Right lobe of liver (tissue), 6 donors: ENCODE results near the gene PIGR. TPM values are rescaled to one million over a fixed set of nuclear protein-coding genes. Genes with fewer than 3 reads are reported as not detected.

Experiments used
- ATAC-seq, 4 donors: fragments of 200-7000 bp; cut with Tn5 transposase; one replicate each; pipeline ENCODE4 v1.9.1; 2020; ENCODE audit warnings: mild to moderate bottlenecking in 4 of 4, moderate library complexity in 4 of 4
- DNase-seq, 3 donors: peaks; one replicate each; pipeline ENCODE4 v3.0.0-alpha.2; 2020
- H3K27ac ChIP-seq, 3 donors: fragments of 200-600 bp; one replicate each; pipeline ENCODE4 v1.8.0; 2022
- H3K27me3 ChIP-seq, 2 donors: fragments of 200-600 bp; one replicate each; pipeline ENCODE4 v1.8.0; 2022
- H3K36me3 ChIP-seq, 4 donors: fragments of 200-600 bp; sonication (generic) in 1 of 4; one replicate each; pipeline versions ENCODE4 v1.5.1 to v1.8.0; 2017 to 2022; ENCODE audit warnings: control low read depth in 1 of 4
- H3K4me1 ChIP-seq, 4 donors: fragments of 200-600 bp; sonication (generic) in 1 of 4; one replicate each; pipeline versions ENCODE4 v1.5.1 to v1.8.0; 2017 to 2022; ENCODE audit warnings: control low read depth in 1 of 4
- H3K4me3 ChIP-seq, 3 donors: fragments of 200-600 bp; one replicate each; pipeline ENCODE4 v1.8.0; 2022
- H3K9me3 ChIP-seq, 4 donors: fragments of 200-600 bp; sonication (generic) in 1 of 4; one replicate each; pipeline versions ENCODE4 v1.5.1 to v1.8.0; 2017 to 2022; ENCODE audit warnings: control low read depth in 1 of 4
- POLR2A ChIP-seq: fragments of 450-650 bp; IDR thresholded peaks from one replicate; pipeline ENCODE4 v1.6.1; 2017; ENCODE audit warnings: antibody characterized with exemption, mild to moderate bottlenecking
- WGBS: methylation state at CpG from one replicate; pipeline ENCODE4 v1.1.6; 2018; ENCODE audit warnings: low coverage, low lambda C conversion rate; ENCODE audit not compliant: insufficient coverage; ENCODE audit errors: missing lambda C conversion rate; 5-methylcytosine and 5-hydroxymethylcytosine counted together
- intact Hi-C, 2 donors: fragments of 100-400 bp; cut with DNase I; formaldehyde crosslinking; loops; one replicate each; pipeline versions ENCODE4 v1.11.2 to v1.14.1; 2022
- total RNA-seq, 6 experiments: library from RNA; depleted of rRNA in 2 of 6; stranded (reverse); fragments of >200 nt in 2 of 6; fragmentation: NEBNext Ultra II Directional in 3 of 6; extraction: Animal tissue kit (Norgen Biotek cat#: 25700) in 3 of 6; gene quantifications; one replicate each; pipeline versions ENCODE4 v1.1.0 to v1.2.4, GENCODE V29; 2016 to 2023
- TF ChIP-seq, protein P1 (sequence below), 4 donors: fragments of 200-600 bp in 3 of 4; fragments of 450-650 bp in 1 of 4; IDR thresholded peaks; one replicate each; pipeline versions ENCODE4 v1.5.1 to v1.8.0; 2016 to 2022; ENCODE audit warnings: antibody characterized with exemption in 4 of 4, mild to moderate bottlenecking in 2 of 4
- donor health status: DM: no; HTN: yes; CAD: no.
- donor health status: DM: no; HTN: no; CAD: no.
- donor health status: DM: no; HTN: no; CAD: no.
- donor health status: DM: no; HTN: yes; CAD: no.
- donor health status: DM: no; HTN: yes; CAD: no.

PIGR gene
- total RNA-seq, 6 experiments from 2014 or later = 20.6 to 134 (median 85.1) TPM

DNA sequence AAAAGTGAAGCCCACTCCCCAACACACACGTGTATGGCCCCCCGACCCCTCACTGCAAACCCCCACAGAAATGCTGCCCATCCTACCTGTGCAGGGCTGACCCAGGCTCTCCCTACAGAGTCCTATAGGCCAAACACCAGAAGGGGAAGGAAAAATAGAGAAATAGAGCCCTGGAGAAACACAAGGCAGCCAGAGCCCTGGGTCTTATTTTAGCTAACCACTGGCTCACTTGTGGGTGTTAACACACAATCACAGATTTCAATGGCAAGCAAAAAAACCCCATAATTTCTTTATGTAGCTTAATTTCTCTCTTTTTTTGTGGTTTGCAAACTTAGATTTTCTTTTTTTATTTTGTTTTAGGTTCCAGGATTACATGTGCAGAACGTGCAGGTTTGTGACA lies 989 bp upstream of the PIGR start:
- DNase-seq (no peak), ATAC-seq (no peak)
- Histone ChIP-seq H3K4me1 (peaks cover 0 to 68% (median 23%) of the 10 kb centered on the region in 4 donors), H3K36me3 (no peaks in the 10 kb centered on the region), H3K9me3 (no peaks in the 10 kb centered on the region), H3K4me3 (no peak overlapping the region), H3K27me3 (no peaks in the 10 kb centered on the region), H3K27ac (no peak overlapping the region)
- intact Hi-C loops = no loop called here
- TF ChIP-seq, protein P1, sequence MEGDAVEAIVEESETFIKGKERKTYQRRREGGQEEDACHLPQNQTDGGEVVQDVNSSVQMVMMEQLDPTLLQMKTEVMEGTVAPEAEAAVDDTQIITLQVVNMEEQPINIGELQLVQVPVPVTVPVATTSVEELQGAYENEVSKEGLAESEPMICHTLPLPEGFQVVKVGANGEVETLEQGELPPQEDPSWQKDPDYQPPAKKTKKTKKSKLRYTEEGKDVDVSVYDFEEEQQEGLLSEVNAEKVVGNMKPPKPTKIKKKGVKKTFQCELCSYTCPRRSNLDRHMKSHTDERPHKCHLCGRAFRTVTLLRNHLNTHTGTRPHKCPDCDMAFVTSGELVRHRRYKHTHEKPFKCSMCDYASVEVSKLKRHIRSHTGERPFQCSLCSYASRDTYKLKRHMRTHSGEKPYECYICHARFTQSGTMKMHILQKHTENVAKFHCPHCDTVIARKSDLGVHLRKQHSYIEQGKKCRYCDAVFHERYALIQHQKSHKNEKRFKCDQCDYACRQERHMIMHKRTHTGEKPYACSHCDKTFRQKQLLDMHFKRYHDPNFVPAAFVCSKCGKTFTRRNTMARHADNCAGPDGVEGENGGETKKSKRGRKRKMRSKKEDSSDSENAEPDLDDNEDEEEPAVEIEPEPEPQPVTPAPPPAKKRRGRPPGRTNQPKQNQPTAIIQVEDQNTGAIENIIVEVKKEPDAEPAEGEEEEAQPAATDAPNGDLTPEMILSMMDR (IDR thresholded peaks at IDR 0.05) = no peak
- 70% methylated on average over 3 of the region's 3 CpGs for WGBS

DNA sequence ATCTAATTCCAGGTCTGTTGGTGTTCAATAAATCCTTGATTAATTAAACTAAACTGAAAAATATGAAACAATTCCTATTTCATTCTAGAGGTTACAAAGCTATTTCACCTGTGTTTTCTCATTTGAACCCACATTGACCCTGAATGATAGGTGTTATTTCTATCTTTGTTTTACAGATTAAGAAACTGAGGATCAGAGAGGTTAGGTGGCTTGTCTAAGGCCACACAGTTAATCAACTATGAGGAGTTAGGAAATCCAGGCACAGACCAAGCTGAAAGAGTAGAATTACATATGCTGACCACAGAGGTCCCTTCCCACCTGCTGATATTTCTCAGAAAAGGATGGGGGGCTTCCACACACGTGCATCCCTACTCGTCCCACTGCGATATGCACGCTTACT lies 487 bp downstream of the PIGR start:
- no peaks in the 10 kb centered on the region for H3K9me3 ChIP-seq
- H3K36me3 ChIP-seq = no peaks in the 10 kb centered on the region
- peak overlapping the region; percentile 34 to 72 (median 37) for H3K27ac ChIP-seq
- intact Hi-C loops = no loop called here
- H3K4me1 ChIP-seq = peaks cover 0 to 64% (median 20%) of the 10 kb centered on the region in 4 donors
- no peaks in the 10 kb centered on the region for H3K27me3 ChIP-seq
- H3K4me3 ChIP-seq = peak overlapping the region; percentile 21 to 56 (median 29)
- no peak for TF ChIP-seq POLR2A
- TF ChIP-seq, protein P1 (IDR thresholded peaks at IDR 0.05) = no peak
- WGBS = 29% methylated on average over 3 of the region's 4 CpGs
- ATAC-seq = no peak
- DNase-seq = no peak

DNA sequence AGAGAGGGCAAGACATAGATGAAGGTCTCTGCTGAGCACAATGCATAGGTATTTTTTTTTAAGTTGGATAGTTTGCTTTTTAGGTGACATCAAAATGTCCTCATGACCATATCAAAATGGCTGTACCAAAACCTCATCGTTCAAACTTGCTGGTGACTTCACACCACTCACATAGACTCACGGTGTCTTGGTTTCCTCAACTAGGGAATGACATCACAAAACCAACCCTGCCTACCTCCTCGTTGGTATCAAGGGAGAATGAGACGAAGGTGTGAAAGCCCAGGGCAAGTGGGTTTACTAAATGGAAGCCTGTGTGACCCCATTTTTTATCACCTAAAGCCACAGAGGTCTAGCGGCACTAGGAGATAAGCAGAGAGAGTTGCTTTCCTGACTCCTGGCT lies 1.6 kb downstream of the PIGR start:
- no peak for TF ChIP-seq POLR2A
- TF ChIP-seq, protein P1 (IDR thresholded peaks at IDR 0.05) = no peak
- DNase-seq (no peak), ATAC-seq (no peak)
- peaks cover 0 to 3% (median 0%) of the 10 kb centered on the region in 4 donors for H3K36me3 ChIP-seq
- intact Hi-C loops = no loop called here
- H3K9me3 ChIP-seq = no peaks in the 10 kb centered on the region
- no peaks in the 10 kb centered on the region for H3K27me3 ChIP-seq
- H3K4me1 ChIP-seq = peaks cover 0 to 54% (median 13%) of the 10 kb centered on the region in 4 donors
- 73% methylated on average over 5 of the region's 5 CpGs for WGBS
- H3K27ac ChIP-seq = no peak overlapping the region
- no peak overlapping the region for H3K4me3 ChIP-seq

DNA sequence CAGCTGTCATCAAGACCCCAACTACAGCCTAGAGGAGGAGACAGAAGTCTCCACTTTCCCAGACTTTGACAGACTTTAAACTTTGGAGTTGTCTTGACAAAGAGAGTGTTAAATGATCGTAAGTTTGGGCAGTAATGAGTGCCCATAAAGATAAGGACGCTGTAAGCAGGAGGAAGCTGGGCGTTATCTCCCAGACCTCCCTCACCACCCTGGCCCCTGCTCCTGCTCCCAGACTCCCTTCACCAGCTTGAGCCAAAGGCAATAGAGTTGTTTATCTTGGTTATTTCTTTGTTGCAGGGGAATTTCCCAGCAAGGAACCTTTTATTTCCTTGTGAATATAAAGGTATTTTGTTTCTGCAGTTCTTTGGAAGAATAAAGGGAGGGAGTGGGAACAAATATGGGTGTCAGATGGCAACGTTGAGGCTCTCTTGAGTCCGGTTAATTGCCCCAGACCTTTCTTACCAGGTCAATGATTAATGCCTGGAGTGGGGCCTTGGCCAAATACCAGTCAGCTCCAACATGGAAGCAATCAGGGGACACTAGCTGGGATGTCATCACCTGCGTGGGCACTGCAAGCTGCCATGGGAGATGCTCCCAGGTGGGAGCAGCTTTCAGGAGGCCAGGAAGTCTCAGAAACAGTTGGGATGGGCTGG lies 4.4 kb downstream of the PIGR start:
- no peak for TF ChIP-seq POLR2A
- TF ChIP-seq, protein P1 (IDR thresholded peaks at IDR 0.05) = no peak
- Histone ChIP-seq H3K27ac (no peak overlapping the region), H3K4me3 (no peak overlapping the region), H3K27me3 (no peaks in the 10 kb centered on the region), H3K36me3 (peaks cover 0 to 5% (median 0%) of the 10 kb centered on the region in 4 donors), H3K9me3 (no peaks in the 10 kb centered on the region), H3K4me1 (peaks cover 0 to 41% (median 7%) of the 10 kb centered on the region in 4 donors)
- ATAC-seq (peak; percentile 16 to 69 (median 50)), DNase-seq (peak in 1 of 3 donors; percentile 49)
- WGBS = 17% methylated on average over 5 of the region's 6 CpGs
- intact Hi-C loops = no loop called here
